Kidney epithelial cell (primary cell): ENCODE measurements around the gene RXRA. TPM values are rescaled to one million over a fixed set of nuclear protein-coding genes. Genes with fewer than 3 reads are reported as not detected.

Source experiments
- DNase-seq: peaks from one replicate; pipeline ENCODE4 v3.0.0-alpha.2; 2010; ENCODE audit warnings: low read depth
- H3K27me3 ChIP-seq: 2 replicates; pipeline ENCODE4 v1.6.0; 2011; ENCODE audit warnings: low read length; ENCODE audit not compliant: control insufficient read depth, insufficient read depth
- H3K36me3 ChIP-seq: 2 replicates; pipeline ENCODE4 v1.5.1; 2011; ENCODE audit warnings: low read length; ENCODE audit not compliant: control insufficient read depth, insufficient read depth
- H3K4me3 ChIP-seq: 2 replicates; pipeline ENCODE4 v1.5.1; 2011; ENCODE audit warnings: low read depth, mild to moderate bottlenecking, control low read depth, low read length
- total RNA-seq: library from RNA; depleted of rRNA; stranded (reverse); fragments of >200 nt; gene quantifications from 2 replicates; pipeline ENCODE4 v1.2.3, GENCODE V29; 2015
- TF ChIP-seq, protein P1 (sequence below): IDR thresholded peaks from 2 replicates; pipeline ENCODE4 v1.5.1; 2011; ENCODE audit warnings: mild to moderate bottlenecking, moderate library complexity, low read length, control low read depth, inconsistent platforms; ENCODE audit not compliant: insufficient read depth, poor library complexity, severe bottlenecking

Gene RXRA
- total RNA-seq, 1 donor from 2014 or later, result 15.0 TPM

DNA sequence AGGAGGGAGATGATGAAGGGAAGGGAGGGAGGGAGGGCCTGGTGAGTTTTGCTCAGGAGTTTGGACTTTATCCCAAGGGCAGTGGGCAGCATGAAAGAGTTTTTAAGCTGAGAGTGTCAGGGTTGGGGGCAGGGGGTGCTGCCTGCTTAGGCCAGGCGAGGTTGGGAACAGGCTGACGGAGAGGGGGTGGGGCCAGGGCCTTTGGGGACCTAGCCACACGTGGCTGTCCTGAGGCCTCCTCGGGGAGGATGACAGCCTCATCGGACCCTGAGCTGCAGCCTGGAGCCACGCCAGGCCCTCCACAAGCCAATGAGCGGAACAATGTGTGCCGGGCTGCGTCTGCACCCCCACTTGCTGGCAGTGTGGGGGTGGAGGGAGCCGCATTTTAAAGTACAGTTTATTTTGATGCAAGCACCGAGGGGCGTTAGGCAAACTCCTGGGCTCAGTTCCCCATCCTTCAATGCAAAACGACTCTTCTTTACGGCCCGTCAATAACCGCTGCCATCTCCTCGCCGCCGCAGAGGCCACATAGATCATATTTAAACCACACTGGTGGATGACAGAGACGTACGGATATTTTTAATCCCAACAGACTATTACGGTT lies 5.3 kb upstream of the RXRA start:
- no peak for DNase-seq
- Histone ChIP-seq H3K27me3 (peaks cover 18% of the 10 kb centered on the region), H3K36me3 (no peaks in the 10 kb centered on the region), H3K4me3 (no peak overlapping the region)
- TF ChIP-seq, protein P1, sequence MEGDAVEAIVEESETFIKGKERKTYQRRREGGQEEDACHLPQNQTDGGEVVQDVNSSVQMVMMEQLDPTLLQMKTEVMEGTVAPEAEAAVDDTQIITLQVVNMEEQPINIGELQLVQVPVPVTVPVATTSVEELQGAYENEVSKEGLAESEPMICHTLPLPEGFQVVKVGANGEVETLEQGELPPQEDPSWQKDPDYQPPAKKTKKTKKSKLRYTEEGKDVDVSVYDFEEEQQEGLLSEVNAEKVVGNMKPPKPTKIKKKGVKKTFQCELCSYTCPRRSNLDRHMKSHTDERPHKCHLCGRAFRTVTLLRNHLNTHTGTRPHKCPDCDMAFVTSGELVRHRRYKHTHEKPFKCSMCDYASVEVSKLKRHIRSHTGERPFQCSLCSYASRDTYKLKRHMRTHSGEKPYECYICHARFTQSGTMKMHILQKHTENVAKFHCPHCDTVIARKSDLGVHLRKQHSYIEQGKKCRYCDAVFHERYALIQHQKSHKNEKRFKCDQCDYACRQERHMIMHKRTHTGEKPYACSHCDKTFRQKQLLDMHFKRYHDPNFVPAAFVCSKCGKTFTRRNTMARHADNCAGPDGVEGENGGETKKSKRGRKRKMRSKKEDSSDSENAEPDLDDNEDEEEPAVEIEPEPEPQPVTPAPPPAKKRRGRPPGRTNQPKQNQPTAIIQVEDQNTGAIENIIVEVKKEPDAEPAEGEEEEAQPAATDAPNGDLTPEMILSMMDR, result no peak

DNA sequence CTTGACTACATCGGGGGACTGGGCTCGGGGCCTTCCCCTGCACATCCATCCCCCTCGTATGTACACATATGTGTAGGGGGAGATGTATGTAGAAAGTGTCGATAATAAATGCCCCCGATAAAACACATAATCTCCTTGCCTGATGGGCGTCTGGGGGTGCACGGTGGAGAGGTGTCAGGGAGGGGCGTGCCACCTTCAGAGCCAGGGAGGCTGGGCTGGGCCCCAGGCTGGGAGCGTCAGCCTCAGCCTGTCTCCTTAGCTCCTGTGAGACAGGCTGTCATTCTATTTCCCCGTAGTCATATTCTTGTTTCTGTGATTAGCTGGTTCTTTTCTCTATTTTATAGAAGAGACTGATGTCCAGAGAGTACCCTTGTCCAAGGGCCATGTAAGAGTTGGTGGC lies 4.7 kb upstream of the RXRA start:
- H3K27me3 ChIP-seq, result peaks cover 16% of the 10 kb centered on the region
- H3K4me3 ChIP-seq, result no peak overlapping the region
- DNase-seq, result no peak
- TF ChIP-seq, protein P1, result no peak
- H3K36me3 ChIP-seq, result no peaks in the 10 kb centered on the region

DNA sequence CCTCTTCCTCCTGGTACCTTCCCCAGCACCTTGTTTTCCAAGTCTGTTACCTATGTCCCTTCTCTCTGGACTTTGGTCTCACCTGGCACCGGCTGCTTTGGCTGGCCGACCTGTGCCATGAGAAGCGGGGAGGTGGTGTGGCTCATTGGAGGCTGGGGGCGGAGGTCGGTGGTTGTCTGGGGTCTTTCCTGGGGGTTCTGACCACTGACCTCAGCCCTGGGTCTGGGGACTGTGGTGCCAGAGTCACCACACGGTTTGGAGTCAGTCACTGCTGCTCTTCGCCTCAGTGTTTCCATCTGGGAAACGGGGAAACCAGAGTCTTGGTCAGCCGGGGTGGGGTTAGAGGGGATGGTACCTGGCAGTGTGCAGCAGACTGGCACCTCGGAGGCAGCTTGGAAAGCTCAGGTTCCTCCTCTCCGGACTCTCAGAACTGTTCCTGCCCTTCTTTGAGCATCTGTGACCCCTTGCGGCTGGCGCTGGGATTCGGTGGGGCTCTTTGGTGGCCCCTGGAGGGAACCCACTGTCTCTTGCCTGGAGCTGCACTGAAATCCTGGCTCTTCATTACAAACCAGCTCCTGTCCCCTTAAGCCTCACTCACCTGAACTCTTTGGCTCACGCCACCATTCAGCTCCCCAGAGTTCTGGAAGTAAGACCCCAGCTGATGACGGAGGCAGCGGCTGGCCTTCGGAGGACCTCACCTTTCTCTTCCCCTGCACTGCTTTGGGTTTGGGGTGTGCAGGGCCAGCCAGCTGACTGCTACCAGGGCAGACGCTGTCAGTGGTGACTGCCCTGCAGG lies 4.1 kb upstream of the RXRA start:
- TF ChIP-seq, protein P1, result no peak
- no peak for DNase-seq
- H3K36me3 ChIP-seq, result no peaks in the 10 kb centered on the region
- peaks cover 16% of the 10 kb centered on the region for H3K27me3 ChIP-seq
- H3K4me3 ChIP-seq, result no peak overlapping the region

DNA sequence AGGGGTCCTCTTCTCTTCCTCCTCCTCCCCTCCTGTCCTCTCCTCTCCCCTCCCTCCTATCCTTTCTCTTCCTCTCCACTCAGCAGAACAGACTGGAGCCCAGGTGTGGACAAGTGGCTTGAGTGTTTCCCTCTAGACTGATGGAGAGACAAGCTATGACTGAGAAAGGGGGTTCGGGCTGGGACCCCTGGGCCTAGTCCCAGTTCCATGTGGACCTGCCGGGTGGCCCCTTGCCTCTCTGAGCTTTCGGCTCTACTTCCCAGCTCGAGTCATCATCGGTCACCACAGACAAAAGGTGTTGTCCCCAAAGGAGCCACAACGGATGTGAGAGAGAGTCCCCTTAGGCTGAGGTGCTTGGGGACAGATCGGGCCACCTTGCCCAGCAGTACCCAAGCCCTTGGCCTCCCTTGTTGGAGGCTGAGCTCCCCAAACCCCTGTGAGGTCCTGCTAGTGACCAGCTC lies 3.4 kb upstream of the RXRA start:
- Histone ChIP-seq H3K4me3 (no peak overlapping the region), H3K36me3 (no peaks in the 10 kb centered on the region), H3K27me3 (peaks cover 11% of the 10 kb centered on the region)
- TF ChIP-seq, protein P1, result no peak
- no peak for DNase-seq

DNA sequence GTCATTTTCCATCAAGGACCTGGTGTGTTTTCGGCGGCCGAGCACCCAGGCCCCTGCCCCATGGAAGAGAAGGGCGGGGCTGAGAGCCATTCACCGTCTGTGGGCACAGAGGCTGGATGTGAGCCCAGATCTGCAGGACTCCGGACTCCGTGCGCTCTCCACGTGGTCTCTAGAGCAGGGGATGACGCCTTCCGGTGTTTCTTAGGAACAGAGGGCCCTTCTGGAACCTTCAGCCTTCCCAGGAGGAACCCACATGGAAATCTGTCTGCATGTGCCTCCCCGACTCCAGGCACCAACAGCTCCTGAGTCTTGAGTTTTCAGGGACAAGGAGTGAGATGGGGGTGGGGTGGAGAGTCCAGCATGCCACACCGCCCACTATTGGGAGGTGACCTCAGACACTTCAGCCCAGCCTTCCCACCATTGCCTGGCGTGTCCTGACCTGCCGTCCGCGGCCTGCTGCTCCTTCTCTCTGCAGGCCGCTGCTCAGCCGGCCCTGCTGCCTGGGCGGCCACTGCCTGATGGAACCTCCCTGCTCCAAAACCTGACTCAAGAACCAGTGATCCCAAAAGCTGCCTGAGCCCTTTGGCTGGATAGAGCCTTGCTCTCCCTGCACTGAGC lies 2.4 kb upstream of the RXRA start:
- no peak overlapping the region for H3K4me3 ChIP-seq
- TF ChIP-seq, protein P1, result no peak
- no peak for DNase-seq

More for the DNA sequence above, 2.4 kb upstream of the RXRA start:
- H3K27me3 ChIP-seq, result peaks cover 11% of the 10 kb centered on the region
- no peaks in the 10 kb centered on the region for H3K36me3 ChIP-seq
